Lower lobe of right lung (tissue), 2 donors: ENCODE data around the gene SLC38A10. TPM values are rescaled to one million over a fixed set of nuclear protein-coding genes. Genes with fewer than 3 reads are reported as not detected.

ENCODE experiments used
- ATAC-seq, 2 donors: fragments of 200-7000 bp; cut with Tn5 transposase; one replicate each; pipeline ENCODE4 v1.9.1; 2020 to 2022; ENCODE audit warnings: mild to moderate bottlenecking in 2 of 2, moderate library complexity in 2 of 2
- DNase-seq: peaks from one replicate; pipeline ENCODE4 v3.0.0-alpha.2; 2020
- H3K27ac ChIP-seq: fragments of 200-600 bp; one replicate; pipeline ENCODE4 v1.8.0; 2022
- H3K27me3 ChIP-seq: fragments of 200-600 bp; one replicate; pipeline ENCODE4 v1.8.0; 2022; ENCODE audit warnings: low read depth
- H3K36me3 ChIP-seq: fragments of 200-600 bp; one replicate; pipeline ENCODE4 v1.8.0; 2022; ENCODE audit warnings: mild to moderate bottlenecking
- H3K4me1 ChIP-seq: fragments of 200-600 bp; one replicate; pipeline ENCODE4 v1.8.0; 2022
- H3K4me3 ChIP-seq: fragments of 200-600 bp; one replicate; pipeline ENCODE4 v1.8.0; 2022; ENCODE audit warnings: mild to moderate bottlenecking
- H3K9me3 ChIP-seq: fragments of 200-600 bp; one replicate; pipeline ENCODE4 v1.8.0; 2022
- intact Hi-C: fragments of 100-400 bp; cut with DNase I; formaldehyde crosslinking; loops from one replicate; pipeline ENCODE4 v1.11.0; 2022
- total RNA-seq: library from RNA; stranded (reverse); fragmentation: NEBNext Ultra II Directional; extraction: Animal tissue kit (Norgen Biotek cat#: 25700); gene quantifications from one replicate; pipeline ENCODE4 v1.2.1, GENCODE V29; 2021
- TF ChIP-seq, protein P1 (sequence below): fragments of 200-600 bp; IDR thresholded peaks from one replicate; pipeline ENCODE4 v1.8.0; 2022; ENCODE audit warnings: antibody characterized with exemption, mild to moderate bottlenecking
- donor health status: DM: no; HTN: yes; CAD: no; lungs with severe emphysema.

The SLC38A10 gene
- total RNA-seq, 1 donor from 2014 or later: 98.1 TPM

- peaks cover 54% of the 10 kb centered on the region for H3K4me1 ChIP-seq
- peak overlapping the region; percentile 17 for H3K4me3 ChIP-seq
- no peaks in the 10 kb centered on the region for H3K9me3 ChIP-seq
- H3K27me3 ChIP-seq: no peaks in the 10 kb centered on the region
- TF ChIP-seq, protein P1, sequence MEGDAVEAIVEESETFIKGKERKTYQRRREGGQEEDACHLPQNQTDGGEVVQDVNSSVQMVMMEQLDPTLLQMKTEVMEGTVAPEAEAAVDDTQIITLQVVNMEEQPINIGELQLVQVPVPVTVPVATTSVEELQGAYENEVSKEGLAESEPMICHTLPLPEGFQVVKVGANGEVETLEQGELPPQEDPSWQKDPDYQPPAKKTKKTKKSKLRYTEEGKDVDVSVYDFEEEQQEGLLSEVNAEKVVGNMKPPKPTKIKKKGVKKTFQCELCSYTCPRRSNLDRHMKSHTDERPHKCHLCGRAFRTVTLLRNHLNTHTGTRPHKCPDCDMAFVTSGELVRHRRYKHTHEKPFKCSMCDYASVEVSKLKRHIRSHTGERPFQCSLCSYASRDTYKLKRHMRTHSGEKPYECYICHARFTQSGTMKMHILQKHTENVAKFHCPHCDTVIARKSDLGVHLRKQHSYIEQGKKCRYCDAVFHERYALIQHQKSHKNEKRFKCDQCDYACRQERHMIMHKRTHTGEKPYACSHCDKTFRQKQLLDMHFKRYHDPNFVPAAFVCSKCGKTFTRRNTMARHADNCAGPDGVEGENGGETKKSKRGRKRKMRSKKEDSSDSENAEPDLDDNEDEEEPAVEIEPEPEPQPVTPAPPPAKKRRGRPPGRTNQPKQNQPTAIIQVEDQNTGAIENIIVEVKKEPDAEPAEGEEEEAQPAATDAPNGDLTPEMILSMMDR: no peak
- ATAC-seq (peak; percentile 79 to 84), DNase-seq (peak; percentile 91)
- intact Hi-C loops: no loop called here
- no peaks in the 10 kb centered on the region for H3K36me3 ChIP-seq
- peak overlapping the region; percentile 83 for H3K27ac ChIP-seq
These were observed 34.1 kb upstream of the SLC38A10 start for GRCh38 chr17:81328978-81329926.

GRCh38 chr17:81328489-81328888, 33.4 kb upstream of the SLC38A10 start:
- peak overlapping the region; percentile 83 for H3K27ac ChIP-seq
- H3K4me3 ChIP-seq: no peak overlapping the region

GRCh38 chr17:81325714-81326358, 30.7 kb upstream of the SLC38A10 start:
- DNase-seq (no peak), ATAC-seq (no peak)
- intact Hi-C loops: no loop called here
- Histone ChIP-seq H3K4me1 (peaks cover 49% of the 10 kb centered on the region), H3K36me3 (no peaks in the 10 kb centered on the region), H3K9me3 (no peaks in the 10 kb centered on the region), H3K4me3 (no peak overlapping the region), H3K27me3 (no peaks in the 10 kb centered on the region), H3K27ac (no peak overlapping the region)
- TF ChIP-seq, protein P1: no peak

More at GRCh38 chr17:81328489-81328888, 33.4 kb upstream of the SLC38A10 start:
- DNase-seq (no peak), ATAC-seq (peak in 1 of 2 donors; percentile 1)
- TF ChIP-seq, protein P1: no peak
- Histone ChIP-seq H3K4me1 (peaks cover 53% of the 10 kb centered on the region), H3K27me3 (no peaks in the 10 kb centered on the region), H3K36me3 (no peaks in the 10 kb centered on the region), H3K9me3 (no peaks in the 10 kb centered on the region)
- intact Hi-C loops: no loop called here

DNA sequence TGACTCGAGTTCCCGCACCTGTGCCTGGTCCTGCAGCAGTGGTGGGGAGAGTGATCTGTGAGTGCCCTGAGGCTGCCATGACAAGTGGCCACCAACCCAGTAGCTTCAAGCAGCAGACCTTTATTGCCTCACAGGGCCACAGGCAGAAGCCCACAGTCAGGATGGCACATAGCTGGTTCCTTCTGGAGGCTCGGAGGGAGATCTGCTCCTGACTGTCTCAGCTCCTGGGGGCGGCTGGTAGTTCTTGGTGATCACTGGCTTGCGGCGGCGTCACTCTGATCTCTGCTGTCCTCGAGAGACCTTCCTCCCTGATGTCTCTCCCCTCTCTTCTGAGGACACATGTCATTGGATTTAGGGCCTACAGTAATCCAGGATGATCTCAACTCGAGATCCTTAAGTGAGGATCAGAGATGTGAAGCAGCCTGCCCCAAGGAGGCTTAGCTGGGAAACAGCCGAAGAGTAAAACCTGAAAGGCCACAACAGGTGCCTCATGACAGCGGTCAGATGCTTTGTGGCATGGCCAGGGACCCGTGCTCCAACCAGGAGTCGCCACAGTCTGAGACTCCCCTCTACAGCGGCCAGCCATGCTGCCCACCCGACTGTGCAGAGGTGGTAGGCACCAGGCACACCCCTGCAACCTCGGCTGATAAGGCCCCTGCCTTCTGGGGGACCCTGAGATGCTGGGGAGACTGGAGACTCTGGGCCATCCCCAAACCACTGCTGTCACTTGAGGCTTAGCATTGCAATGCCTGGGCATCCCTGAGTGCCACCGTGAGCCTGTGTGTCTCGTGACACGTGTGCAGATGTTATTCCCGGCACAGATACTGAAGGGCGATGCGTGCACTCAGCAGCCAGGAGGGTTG, 30.0 kb upstream of the SLC38A10 start:
- DNase-seq (no peak), ATAC-seq (no peak)
- Histone ChIP-seq H3K9me3 (no peaks in the 10 kb centered on the region), H3K4me3 (no peak overlapping the region), H3K27ac (no peak overlapping the region), H3K4me1 (peaks cover 42% of the 10 kb centered on the region), H3K36me3 (no peaks in the 10 kb centered on the region), H3K27me3 (no peaks in the 10 kb centered on the region)
- intact Hi-C loops: no loop called here
- TF ChIP-seq, protein P1: no peak

GRCh38 chr17:81324177-81324850, 29.2 kb upstream of the SLC38A10 start:
- H3K27ac ChIP-seq: no peak overlapping the region
- no peaks in the 10 kb centered on the region for H3K9me3 ChIP-seq
- peaks cover 34% of the 10 kb centered on the region for H3K4me1 ChIP-seq
- H3K27me3 ChIP-seq: no peaks in the 10 kb centered on the region
- no peak overlapping the region for H3K4me3 ChIP-seq
- TF ChIP-seq, protein P1: no peak
- ATAC-seq: no peak
- no peak for DNase-seq
- intact Hi-C loops: no loop called here
- H3K36me3 ChIP-seq: no peaks in the 10 kb centered on the region
